ENCODE data around the gene RUNX2.

RUNX2 gene

GRCh38 chr6:45616209-45616608 lies 288.1 kb downstream of the RUNX2 start:
- ATAC-seq, result no peak
- TF ChIP-seq POU6F1 (CRISPR knock-in tag; IDR thresholded peaks at IDR 0.05; ENCODE audit: borderline replicate concordance, low read depth) (no peak), BACH2 (CRISPR knock-in tag; IDR thresholded peaks at IDR 0.05; ENCODE audit: borderline replicate concordance) (no peak), PPARA (CRISPR knock-in tag; IDR thresholded peaks at IDR 0.05; ENCODE audit: borderline replicate concordance) (no peak), TCF4 (CRISPR knock-in tag; IDR thresholded peaks at IDR 0.05; ENCODE audit: borderline replicate concordance) (no peak), ZFP3 (CRISPR knock-in tag; IDR thresholded peaks at IDR 0.05) (no peak), ZC3H10 (CRISPR knock-in tag; IDR thresholded peaks at IDR 0.05) (no peak), ARNTL (CRISPR knock-in tag; IDR thresholded peaks at IDR 0.05; ENCODE audit: borderline replicate concordance, low read depth) (no peak), OSR1 (CRISPR knock-in tag; IDR thresholded peaks at IDR 0.05) (no peak), ZNF8 (CRISPR knock-in tag; IDR thresholded peaks at IDR 0.05) (no peak), CREB5 (CRISPR knock-in tag; IDR thresholded peaks at IDR 0.05; ENCODE audit: low read depth) (no peak), TSHZ2 (CRISPR knock-in tag; IDR thresholded peaks at IDR 0.05) (no peak), ZNF565 (CRISPR knock-in tag; conservative IDR thresholded peaks at IDR 0.05; ENCODE audit: low read depth) (no peak), ESRRG (CRISPR knock-in tag; IDR thresholded peaks at IDR 0.05) (no peak)
- TF ChIP-seq, protein P1, sequence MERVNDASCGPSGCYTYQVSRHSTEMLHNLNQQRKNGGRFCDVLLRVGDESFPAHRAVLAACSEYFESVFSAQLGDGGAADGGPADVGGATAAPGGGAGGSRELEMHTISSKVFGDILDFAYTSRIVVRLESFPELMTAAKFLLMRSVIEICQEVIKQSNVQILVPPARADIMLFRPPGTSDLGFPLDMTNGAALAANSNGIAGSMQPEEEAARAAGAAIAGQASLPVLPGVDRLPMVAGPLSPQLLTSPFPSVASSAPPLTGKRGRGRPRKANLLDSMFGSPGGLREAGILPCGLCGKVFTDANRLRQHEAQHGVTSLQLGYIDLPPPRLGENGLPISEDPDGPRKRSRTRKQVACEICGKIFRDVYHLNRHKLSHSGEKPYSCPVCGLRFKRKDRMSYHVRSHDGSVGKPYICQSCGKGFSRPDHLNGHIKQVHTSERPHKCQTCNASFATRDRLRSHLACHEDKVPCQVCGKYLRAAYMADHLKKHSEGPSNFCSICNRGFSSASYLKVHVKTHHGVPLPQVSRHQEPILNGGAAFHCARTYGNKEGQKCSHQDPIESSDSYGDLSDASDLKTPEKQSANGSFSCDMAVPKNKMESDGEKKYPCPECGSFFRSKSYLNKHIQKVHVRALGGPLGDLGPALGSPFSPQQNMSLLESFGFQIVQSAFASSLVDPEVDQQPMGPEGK (CRISPR knock-in tag; IDR thresholded peaks at IDR 0.05; ENCODE audit: borderline replicate concordance), result no peak

GRCh38 chr6:45617441-45617840 lies 289.3 kb downstream of the RUNX2 start:
- no peak for TF ChIP-seq GLIS3 (CRISPR knock-in tag; IDR thresholded peaks at IDR 0.05)
- TF ChIP-seq ZFP30 (CRISPR knock-in tag; IDR thresholded peaks at IDR 0.05), result no peak
- TF ChIP-seq, protein P1 (CRISPR knock-in tag; IDR thresholded peaks at IDR 0.05; ENCODE audit: borderline replicate concordance), result no peak
- no peak for TF ChIP-seq ZNF70 (CRISPR knock-in tag; IDR thresholded peaks at IDR 0.05)
- TF ChIP-seq POU6F1 (CRISPR knock-in tag; IDR thresholded peaks at IDR 0.05; ENCODE audit: borderline replicate concordance, low read depth), result no peak
- no peak for TF ChIP-seq TCF4 (CRISPR knock-in tag; IDR thresholded peaks at IDR 0.05; ENCODE audit: borderline replicate concordance)
- no peak for TF ChIP-seq CREB5 (CRISPR knock-in tag; IDR thresholded peaks at IDR 0.05; ENCODE audit: low read depth)
- TF ChIP-seq ZFP3 (CRISPR knock-in tag; IDR thresholded peaks at IDR 0.05), result no peak
- TF ChIP-seq RARB (CRISPR knock-in tag; IDR thresholded peaks at IDR 0.05), result no peak
- TF ChIP-seq PPARA (CRISPR knock-in tag; IDR thresholded peaks at IDR 0.05; ENCODE audit: borderline replicate concordance), result no peak
- ATAC-seq, result no peak
